Peyer's patch (tissue), 4 donors: ENCODE measurements around the gene INSL3. TPM values are rescaled to one million over a fixed set of nuclear protein-coding genes. Genes with fewer than 3 reads are reported as not detected.

Experiments used
- DNase-seq, 3 donors: peaks; one replicate each; pipeline ENCODE4 v3.0.0-alpha.2; 2017 to 2019
- H3K27ac ChIP-seq, 4 donors: fragments of 200-600 bp; sonication (generic); one replicate each; pipeline ENCODE4 v1.5.1; 2016 to 2019
- H3K27me3 ChIP-seq, 2 donors: fragments of 200-600 bp; sonication (generic); one replicate each; pipeline ENCODE4 v1.5.1; 2019
- H3K36me3 ChIP-seq, 3 donors: fragments of 200-600 bp; sonication (generic); one replicate each; pipeline ENCODE4 v1.5.1; 2016 to 2019
- H3K4me1 ChIP-seq, 4 donors: fragments of 200-600 bp; sonication (generic); one replicate each; pipeline ENCODE4 v1.5.1; 2016 to 2019
- H3K4me3 ChIP-seq, 4 donors: fragments of 200-600 bp; sonication (generic); 1 replicate in 3 of 4; 2 replicates in 1 of 4; pipeline ENCODE4 v1.5.1; 2016 to 2019; ENCODE audit warnings: mild to moderate bottlenecking in 1 of 4
- H3K9me3 ChIP-seq, 4 donors: fragments of 200-600 bp; sonication (generic); one replicate each; pipeline ENCODE4 v1.5.1; 2016 to 2019; ENCODE audit warnings: mild to moderate bottlenecking in 1 of 4
- CTCF ChIP-seq, 6 experiments: fragments of 450-650 bp in 4 of 6; fragments of 200-600 bp in 2 of 6; sonication (generic) in 1 of 6; IDR thresholded peaks; one replicate each; pipeline ENCODE4 v1.5.1; 2017 to 2019; ENCODE audit warnings: antibody characterized with exemption in 6 of 6, mild to moderate bottlenecking in 3 of 6, moderate library complexity in 1 of 6
- POLR2A ChIP-seq, 2 donors: fragments of 450-650 bp; IDR thresholded peaks; one replicate each; pipeline ENCODE4 v1.5.1; 2017; ENCODE audit warnings: antibody characterized with exemption in 2 of 2, mild to moderate bottlenecking in 2 of 2, moderate library complexity in 2 of 2
- small RNA-seq, 2 donors: library from RNA; depleted of rRNA; stranded (forward); fragments of <200 nt; gene quantifications; one replicate each; pipeline ENCODE3, GENCODE V24; 2016
- total RNA-seq, 4 donors: library from RNA; depleted of rRNA; stranded (reverse); fragments of >200 nt; gene quantifications; one replicate each; pipeline ENCODE4 v1.1.0, GENCODE V29; 2016

INSL3 gene
- total RNA-seq, 4 donors from 2014 or later, result not detected

- DNase-seq, result no peak
- H3K27me3 ChIP-seq, result no peaks in the 10 kb centered on the region
- H3K4me3 ChIP-seq, result no peak overlapping the region
- H3K27ac ChIP-seq, result no peak overlapping the region
- H3K36me3 ChIP-seq, result no peaks in the 10 kb centered on the region
- no peak for TF ChIP-seq CTCF (IDR thresholded peaks at IDR 0.05)
- H3K9me3 ChIP-seq, result no peaks in the 10 kb centered on the region
- peaks cover 0 to 7% (median 0%) of the 10 kb centered on the region in 4 donors for H3K4me1 ChIP-seq
Observed at GRCh38 chr19:17772172-17772571, 49.1 kb downstream of the INSL3 start.

- peaks cover 0 to 12% (median under 1%) of the 10 kb centered on the region in 4 donors for H3K4me1 ChIP-seq
- H3K27me3 ChIP-seq, result no peaks in the 10 kb centered on the region
- no peak for DNase-seq
- H3K9me3 ChIP-seq, result no peaks in the 10 kb centered on the region
- TF ChIP-seq POLR2A (IDR thresholded peaks at IDR 0.05), result no peak
- no peak for TF ChIP-seq CTCF (IDR thresholded peaks at IDR 0.05)
- no peak overlapping the region for H3K4me3 ChIP-seq
- H3K36me3 ChIP-seq, result no peaks in the 10 kb centered on the region
- no peak overlapping the region for H3K27ac ChIP-seq
Observed at GRCh38 chr19:17770613-17771012, 50.7 kb downstream of the INSL3 start.

- no peak overlapping the region for H3K27ac ChIP-seq
- TF ChIP-seq POLR2A (IDR thresholded peaks at IDR 0.05), result no peak
- no peak for TF ChIP-seq CTCF (IDR thresholded peaks at IDR 0.05)
- no peaks in the 10 kb centered on the region for H3K9me3 ChIP-seq
- H3K27me3 ChIP-seq, result no peaks in the 10 kb centered on the region
- peaks cover 0 to 15% (median 2%) of the 10 kb centered on the region in 4 donors for H3K4me1 ChIP-seq
- DNase-seq, result no peak
- no peak overlapping the region for H3K4me3 ChIP-seq
- no peaks in the 10 kb centered on the region for H3K36me3 ChIP-seq
Observed at GRCh38 chr19:17767559-17767958, 53.8 kb downstream of the INSL3 start.

- Histone ChIP-seq H3K4me1 (peaks cover 0 to 15% (median 2%) of the 10 kb centered on the region in 4 donors), H3K36me3 (no peaks in the 10 kb centered on the region), H3K4me3 (peak overlapping the region in 1 of 4 donors; percentile 2), H3K27ac (peak overlapping the region in 3 of 4 donors; percentile 45 to 81 (median 78)), H3K9me3 (no peaks in the 10 kb centered on the region), H3K27me3 (no peaks in the 10 kb centered on the region)
- peak; percentile 49 to 96 (median 80) for TF ChIP-seq CTCF (IDR thresholded peaks at IDR 0.05)
- TF ChIP-seq POLR2A (IDR thresholded peaks at IDR 0.05), result no peak
- peak; percentile 75 to 99 (median 95) for DNase-seq
Observed at GRCh38 chr19:17766543-17767131, 54.7 kb downstream of the INSL3 start.

Small RNAs within 50 kb of the gene (small RNA-seq; reads per million reads assigned to genes)
- 0 reads per million in 2 donors for gene SNORA68

Other genes with a start within 250 kb of the INSL3 start
- gene UNC13A, start 133.2 kb downstream of the INSL3 start, total RNA-seq, result under 1 TPM; 0.38 to 0.83 (median 0.62) TPM
- 10 to 100 TPM; 23.9 to 71.8 (median 48.7) TPM for gene MAP1S, start 102.0 kb downstream of the INSL3 start, total RNA-seq
- gene FCHO1, start 70.0 kb downstream of the INSL3 start, total RNA-seq, result 10 to 100 TPM in 1 of 4 donors, 1 to 10 TPM in 3; 2.3 to 41.3 (median 5.3) TPM
- 100 to 1,000 TPM in 3 of 4 donors, 10 to 100 TPM in 1; 13.2 to 154 (median 127) TPM for gene B3GNT3, start 26.4 kb downstream of the INSL3 start, total RNA-seq
- gene JAK3, start 26.5 kb upstream of the INSL3 start, total RNA-seq, result 10 to 100 TPM in 1 of 4 donors, 1 to 10 TPM in 3; 4.0 to 32.2 (median 5.4) TPM
- 100 to 1,000 TPM; 456 to 824 (median 599) TPM for gene RPL18A, start 38.4 kb upstream of the INSL3 start, total RNA-seq
- gene SLC5A5, start 50.4 kb upstream of the INSL3 start, total RNA-seq, result not detected
- 10 to 100 TPM; 18.9 to 33.0 (median 24.4) TPM for gene CCDC124, start 111.5 kb upstream of the INSL3 start, total RNA-seq
- not detected for gene KCNN1, start 145.6 kb upstream of the INSL3 start, total RNA-seq
- gene ARRDC2, start 186.7 kb upstream of the INSL3 start, total RNA-seq, result 10 to 100 TPM; 26.8 to 94.9 (median 29.4) TPM